ENCODE measurements around the gene CLCA2.

The CLCA2 gene

GRCh38 chr1:86478416-86479156 lies 54.6 kb downstream of the CLCA2 start:
- DNase-seq, result no peak

DNA sequence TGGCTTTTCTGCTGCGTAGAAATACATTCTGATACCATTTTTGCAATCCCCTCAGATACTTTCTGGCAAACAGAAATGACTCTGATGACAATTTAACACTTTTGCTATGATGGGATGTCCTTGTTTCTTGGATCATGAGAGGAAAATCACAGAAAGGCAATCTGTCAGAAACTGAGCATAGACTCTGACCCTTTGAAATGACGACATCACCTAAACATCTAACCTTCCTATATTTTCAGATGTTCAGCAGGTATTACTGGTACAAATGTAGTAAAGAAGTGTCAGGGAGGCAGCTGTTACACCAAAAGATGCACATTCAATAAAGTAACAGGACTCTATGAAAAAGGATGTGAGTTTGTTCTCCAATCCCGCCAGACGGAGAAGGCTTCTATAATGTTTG lies 58.0 kb downstream of the CLCA2 start:
- no peak for DNase-seq

DNA sequence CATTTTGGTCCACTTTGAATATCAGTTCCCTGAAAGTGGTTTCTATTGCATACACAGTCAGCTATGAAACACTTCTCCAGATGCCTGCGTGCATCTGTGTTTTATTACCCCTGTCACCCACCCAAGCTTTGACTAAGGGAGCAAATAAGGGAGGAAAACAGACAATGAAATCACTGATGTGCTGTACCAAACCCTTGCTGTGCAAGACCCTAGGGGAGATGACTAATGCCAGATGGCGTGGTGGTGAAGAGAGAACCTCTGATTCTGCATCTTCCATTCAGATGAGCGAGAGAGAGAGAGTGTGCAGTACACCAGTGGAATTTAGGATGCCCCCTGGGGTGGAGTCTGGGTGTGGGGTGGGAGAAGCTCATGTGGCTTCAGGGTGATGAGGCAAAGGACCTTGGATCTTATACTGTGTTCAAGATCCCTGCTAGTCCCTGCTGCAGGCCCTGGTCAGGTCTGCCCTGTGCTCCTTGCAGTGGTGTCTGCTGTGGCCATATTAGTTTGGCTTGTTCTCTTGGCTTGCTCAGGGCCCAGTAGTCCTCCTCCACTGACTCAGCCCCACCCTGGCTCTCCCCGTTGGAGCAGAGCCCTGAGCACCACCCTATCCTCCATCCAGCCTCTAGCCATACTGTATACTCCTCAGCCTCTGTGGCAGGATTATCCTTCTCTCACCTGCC lies 63.3 kb downstream of the CLCA2 start:
- DNase-seq, result no peak

DNA sequence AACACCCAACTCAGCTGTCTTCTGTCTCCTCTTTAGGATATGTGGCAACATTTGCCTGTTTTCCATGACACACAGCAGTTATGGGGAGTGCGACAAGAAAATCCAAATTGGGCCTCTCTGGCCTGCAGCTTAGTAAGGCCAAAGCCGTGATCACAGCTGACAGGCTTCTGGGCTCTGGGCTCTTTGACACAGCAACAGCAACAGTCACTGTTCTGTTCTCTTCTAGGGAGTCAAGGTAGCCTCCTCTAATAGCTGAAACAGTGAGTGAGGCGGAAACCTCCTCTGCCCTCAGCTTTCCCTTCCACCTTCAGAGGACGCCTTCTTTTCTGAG lies 63.8 kb downstream of the CLCA2 start:
- no peak for DNase-seq

GRCh38 chr1:86489242-86489878 lies 65.4 kb downstream of the CLCA2 start:
- no peak for DNase-seq

DNA sequence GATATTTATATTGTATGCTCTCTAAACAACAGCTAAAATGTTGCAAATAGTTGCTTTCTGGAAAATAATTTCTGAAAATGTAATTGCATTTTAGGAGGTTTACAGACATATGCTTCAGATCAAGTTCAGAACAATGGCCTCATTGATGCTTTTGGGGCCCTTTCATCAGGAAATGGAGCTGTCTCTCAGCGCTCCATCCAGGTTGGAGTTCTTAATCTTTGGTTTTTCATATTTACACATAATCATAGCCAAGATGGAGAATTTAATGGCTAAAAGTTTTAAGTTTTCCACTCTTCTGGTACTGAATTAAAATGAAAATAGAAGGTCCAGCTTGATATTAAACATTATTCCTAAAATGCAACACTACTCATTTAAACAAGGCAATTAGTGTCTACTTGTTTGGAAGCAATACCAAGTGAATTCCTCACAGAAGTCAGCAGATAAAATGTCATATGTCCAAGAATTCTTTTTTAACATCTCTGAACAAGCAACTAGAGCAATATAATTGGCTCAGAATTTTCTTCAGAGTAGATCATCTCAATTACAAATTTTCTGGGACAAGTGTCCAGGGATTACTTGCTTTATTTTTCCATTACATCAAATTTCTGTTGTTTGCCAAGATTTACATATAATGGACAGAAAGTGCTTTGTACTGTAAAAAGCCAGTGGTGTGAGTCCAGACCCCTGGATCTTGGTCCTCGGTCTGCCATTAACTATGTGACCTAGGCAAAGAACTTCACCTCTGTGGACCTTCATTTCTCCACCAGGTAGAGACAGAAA lies 67.4 kb downstream of the CLCA2 start:
- DNase-seq, result no peak

DNA sequence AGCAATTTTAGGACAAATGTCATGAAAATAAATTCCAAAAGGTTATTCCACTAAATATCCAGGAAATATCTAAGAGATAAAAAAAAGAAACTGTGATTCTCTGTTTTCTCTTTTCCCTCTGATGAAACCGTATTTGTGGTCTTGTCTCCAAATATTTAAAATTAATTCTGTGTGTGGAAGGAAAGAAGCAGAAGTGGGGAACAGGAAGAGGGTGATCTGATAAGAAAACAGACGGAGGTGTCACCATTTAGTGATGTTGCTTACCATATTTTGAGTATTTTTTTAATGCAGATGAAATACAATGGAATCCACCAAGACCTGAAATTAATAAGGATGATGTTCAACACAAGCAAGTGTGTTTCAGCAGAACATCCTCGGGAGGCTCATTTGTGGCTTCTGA lies 74.3 kb downstream of the CLCA2 start:
- no peak for DNase-seq

DNA sequence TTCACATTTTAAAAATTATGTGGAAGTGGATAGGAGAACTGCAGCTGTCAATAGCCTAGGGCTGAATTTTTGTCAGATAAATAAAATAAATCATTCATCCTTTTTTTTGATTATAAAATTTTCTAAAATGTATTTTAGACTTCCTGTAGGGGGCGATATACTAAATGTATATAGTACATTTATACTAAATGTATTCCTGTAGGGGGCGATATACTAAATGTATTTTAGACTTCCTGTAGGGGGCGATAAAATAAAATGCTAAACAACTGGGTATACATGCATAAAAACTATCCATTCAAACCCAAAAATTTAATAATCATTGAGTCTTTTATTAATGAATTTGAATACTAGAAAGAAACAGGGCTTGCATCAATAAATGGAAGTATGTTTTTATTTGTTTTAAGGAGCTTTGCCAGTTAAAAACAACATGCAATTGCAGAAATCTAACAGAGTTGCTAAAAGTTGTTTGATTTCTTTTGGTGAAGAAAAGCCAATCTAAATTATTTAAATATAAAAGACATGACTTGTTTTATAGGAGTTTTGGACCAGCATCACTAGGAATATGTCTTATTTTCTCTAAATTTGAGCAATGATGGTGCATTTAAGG lies 76.1 kb downstream of the CLCA2 start:
- peak; percentile 42 for DNase-seq

GRCh38 chr1:86500714-86501113 lies 76.7 kb downstream of the CLCA2 start:
- DNase-seq, result no peak

DNA sequence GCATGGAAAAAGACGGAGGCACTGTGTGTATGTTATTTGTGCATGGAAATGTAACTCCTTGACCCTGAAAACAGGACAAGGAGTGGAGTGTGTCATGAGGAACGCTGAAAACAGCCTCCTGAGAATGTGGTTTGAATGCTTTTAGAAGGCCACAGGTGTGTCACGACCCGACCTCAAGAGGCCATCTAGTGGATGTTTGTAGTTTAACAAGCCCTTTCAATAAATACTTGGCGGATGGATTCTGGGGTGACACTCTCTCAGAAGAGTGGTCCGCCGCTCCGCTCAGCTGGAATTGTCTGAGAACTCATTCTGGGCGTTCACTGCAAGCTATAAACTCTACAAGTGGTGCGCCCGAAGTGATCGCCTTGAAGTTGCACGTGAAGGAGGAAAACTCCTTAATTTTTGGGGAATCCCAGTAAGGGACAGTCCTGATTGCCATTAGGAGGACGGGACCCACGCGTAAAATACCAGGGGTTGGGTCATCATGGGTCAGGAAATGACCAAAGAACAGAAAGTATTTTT lies 78.2 kb downstream of the CLCA2 start:
- DNase-seq, result peak; percentile 36

GRCh38 chr1:86502721-86503405 lies 78.9 kb downstream of the CLCA2 start:
- DNase-seq, result no peak

- DNase-seq, result no peak
Observed at GRCh38 chr1:86503406-86504136, 79.6 kb downstream of the CLCA2 start.

DNA sequence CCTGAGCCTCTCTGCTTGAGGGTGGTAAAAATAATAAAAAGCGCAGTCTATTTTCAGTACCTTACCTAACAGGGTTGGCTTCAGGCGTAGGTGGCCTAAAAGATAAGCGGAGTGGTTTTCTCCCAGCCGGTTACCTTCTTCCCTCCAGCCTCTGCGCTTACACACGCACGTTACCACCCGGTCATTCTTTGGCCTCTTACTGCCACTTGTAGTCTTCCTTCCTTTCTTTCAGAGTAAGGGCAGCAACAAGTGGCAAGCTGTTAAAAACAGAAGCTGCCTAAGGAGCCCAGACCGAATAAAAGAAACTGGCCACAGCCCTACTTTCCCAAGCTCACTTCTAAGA lies 80.1 kb downstream of the CLCA2 start:
- DNase-seq, result no peak

DNA sequence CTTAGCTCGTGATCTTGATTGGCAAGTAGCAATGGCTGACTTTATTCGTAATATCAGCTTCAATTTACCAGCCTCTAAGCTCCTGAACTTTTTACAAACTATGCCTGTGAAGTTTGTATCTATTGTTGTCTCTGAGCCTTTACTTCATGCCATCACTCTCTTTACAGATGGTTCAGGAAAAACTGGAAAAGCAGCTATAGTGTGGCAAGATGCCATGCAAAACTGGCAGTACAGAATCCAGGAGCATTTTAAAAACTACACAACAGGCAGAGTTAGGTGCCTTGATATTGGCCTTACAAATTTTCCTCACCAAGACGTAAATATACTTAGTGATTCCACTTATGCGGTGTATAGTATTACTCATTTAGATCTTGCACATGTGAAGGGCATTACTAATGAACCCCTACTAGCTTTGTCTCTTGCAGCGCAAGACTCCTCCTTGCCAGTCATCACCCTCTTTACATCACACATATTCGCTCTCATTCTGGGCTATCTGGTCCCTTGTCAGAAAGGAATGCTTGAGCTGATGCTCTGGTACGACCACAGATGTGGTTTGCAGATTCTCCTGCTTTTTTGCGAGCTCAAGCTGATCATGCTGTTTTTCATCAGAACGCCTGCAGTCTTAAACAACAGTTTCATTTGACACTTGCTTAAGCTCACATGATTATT lies 81.1 kb downstream of the CLCA2 start:
- DNase-seq, result no peak

- no peak for DNase-seq
Observed at GRCh38 chr1:86505564-86505902, 81.6 kb downstream of the CLCA2 start.
